OCI-LY3 (cell line): ENCODE results near the gene KITLG.

Experiments
- CTCF ChIP-seq: fragments of 200-600, 300-600 bp; sonication (generic); IDR thresholded peaks from 2 replicates; pipeline ENCODE4 v1.5.1; 2014; ENCODE audit warnings: antibody characterized with exemption, low read length, low read depth
- EZH2phosphoT487 ChIP-seq: fragments of 200-600 bp; shearing (Covaris generic); IDR thresholded peaks from 2 replicates; pipeline ENCODE4 v1.6.1; 2018; ENCODE audit warnings: antibody characterized with exemption, mixed run types, low read depth

DNA sequence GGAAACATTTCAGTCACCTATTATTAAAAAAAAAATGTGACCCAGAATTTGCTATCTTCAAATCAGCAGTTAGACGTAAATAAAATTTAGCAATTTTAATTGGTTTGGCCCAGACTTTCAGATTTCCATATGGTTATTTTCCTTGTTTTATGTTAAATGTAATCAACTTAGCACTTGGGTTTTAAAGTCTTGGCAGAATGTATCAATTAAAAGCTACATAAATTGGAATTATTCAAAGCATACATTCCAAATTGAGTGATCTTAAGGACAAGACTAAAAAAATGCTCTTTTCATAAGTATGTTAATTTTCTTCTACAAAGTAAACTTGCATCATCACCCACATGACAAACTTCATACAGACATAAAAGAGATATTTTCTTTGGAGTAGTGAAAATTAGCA is 3.4 kb downstream of the KITLG start:
- TF ChIP-seq CTCF (no peak), EZH2phosphoT487 (no peak)
